Stimulated activated CD8-positive, alpha-beta memory T cell treated with anti-CD3 and anti-CD28 coated beads, Interleukin-4, amount 100 ng/mL, for 4 hours (primary cell): ENCODE results near the gene ZP1.

Experiments used
- DNase-seq, 2 donors: peaks; one replicate each; pipeline ENCODE4 v3.0.0-alpha.2; 2020; ENCODE audit warnings: low read depth in 2 of 2, low spot score in 1 of 2

ZP1 gene

GRCh38 chr11:60874421-60875365, 7.4 kb downstream of the ZP1 start:
- no peak for DNase-seq

DNA sequence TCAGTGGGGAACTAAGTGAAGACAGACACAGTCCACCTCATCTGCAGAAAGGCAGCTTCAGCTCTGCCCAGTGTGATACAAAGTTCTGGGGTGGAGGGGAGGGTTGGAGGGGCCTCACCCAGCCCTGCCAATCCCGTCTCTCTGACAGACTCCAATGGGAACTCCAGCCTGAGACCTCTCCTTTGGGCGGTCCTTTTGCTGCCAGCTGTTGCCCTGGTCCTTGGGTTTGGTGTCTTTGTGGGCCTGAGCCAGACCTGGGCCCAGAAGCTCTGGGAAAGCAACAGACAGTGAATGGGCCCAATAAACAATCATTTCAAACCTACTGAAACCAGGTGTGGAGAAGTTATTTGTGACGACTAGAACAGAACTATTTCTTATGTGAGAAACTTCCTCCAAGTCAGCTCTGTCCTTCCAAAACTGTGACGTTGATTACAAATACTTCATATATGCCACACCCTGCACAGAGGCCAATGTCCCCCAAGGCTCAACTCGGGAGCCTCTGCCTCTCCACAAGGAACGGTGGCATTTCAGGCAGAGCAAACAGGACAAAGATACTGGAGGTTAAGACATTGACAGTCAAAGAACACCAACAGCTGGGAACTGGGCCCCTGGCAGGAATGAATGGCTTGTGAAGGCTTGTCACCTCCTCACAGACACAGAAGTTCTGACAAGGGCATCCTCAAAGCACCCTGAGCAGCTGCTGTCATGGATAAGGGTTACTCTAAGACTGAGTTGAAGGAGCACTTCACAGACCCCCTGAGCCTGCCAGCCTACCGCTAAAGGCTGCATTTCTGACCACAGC, 8.2 kb downstream of the ZP1 start:
- no peak for DNase-seq

DNA sequence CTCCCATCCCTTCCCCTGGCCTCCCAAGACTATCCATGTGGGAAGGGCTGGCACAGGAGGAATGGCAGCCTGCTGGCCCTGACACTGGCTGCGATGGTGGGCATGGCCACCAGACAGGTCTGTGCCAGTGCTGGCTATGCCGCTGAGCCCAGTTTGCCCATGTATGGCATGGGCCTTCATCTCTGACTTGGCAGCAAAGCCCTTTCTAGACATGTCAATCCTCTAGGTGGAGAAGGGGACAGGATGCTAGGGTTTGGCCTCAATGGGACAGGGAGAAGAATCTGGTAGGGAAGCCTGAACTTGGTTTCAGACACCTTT, 8.8 kb downstream of the ZP1 start:
- DNase-seq: no peak

- no peak for DNase-seq
Observed at GRCh38 chr11:60878245-60879101, 11.1 kb downstream of the ZP1 start.

- no peak for DNase-seq
Observed at GRCh38 chr11:60879104-60879503, 11.8 kb downstream of the ZP1 start.

DNA sequence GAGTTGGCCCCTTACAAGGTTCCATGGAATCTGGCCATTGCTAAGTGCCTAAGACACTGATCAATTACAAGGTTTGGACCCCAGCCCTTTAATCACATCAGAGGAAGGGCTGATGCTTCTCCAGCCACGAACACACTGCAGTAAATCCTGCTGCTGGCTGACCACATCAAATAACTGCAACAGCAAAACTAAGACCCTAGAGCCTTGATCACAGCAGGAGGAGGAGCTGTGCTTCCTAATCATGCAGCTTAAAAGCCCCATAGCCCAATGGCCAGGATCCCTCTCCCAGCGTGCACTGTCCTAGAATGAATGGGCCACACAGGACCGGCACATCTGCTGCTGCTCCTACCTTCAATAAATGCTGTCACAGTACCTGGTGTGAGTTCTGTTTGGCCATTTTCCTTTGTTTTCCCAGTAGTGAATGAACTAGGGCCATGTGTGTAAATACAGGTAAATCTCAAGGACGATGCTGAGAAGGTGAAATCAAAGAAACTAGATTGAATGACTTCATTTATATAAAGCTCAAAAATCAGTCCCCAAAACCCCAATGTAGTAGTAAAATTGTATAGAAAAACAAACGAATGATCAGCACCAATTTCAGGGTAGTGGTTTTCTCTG, 12.7 kb downstream of the ZP1 start:
- DNase-seq: no peak

DNA sequence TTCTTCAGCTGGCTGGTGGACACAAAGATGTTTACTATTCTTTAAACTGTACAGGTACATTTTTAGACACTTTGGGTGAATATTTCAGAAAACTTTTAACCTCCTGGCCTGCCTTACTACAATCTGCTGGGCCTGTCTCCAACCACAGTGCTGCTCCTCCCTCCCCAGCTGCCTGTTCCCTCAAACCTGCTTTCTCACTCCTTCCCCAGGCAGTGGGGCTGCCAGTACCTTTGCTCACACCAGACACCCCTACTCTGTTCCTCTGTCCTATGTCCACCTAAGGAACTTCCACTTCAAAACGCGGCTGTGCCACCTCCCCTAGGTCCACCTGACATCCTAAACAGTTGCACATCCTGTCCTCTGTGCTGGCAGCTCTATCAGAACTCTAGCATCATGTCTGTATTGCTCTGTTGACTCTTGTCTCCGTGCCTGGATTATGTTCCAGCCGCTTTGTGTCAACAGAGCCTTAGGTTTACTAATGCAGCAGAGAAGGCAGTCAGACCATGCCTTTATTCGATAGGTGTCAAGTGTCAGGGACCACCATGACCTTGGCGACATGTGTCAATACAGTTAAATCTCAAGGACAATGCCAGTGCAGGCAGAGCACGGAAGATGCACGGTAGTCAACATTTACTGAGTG, 13.4 kb downstream of the ZP1 start:
- DNase-seq: no peak

DNA sequence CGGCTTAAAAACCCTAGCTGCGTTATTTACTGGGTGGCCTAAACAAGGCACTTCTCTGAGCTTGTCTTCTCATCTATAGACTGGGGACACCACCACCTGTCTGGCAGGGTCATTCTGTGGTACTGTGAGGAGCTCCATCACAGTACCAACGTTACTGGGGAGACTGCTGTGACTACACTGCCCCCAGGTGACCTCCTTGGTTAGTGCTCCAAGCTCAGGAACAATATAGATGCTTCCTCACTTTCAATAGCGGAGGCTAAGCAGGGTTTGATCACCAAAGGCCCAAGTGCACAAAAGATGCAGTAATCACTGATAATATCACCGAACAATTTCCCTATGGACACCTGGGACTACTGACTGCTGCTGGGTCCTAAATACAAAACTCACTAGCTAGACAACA, 20.2 kb downstream of the ZP1 start:
- peak in 1 of 2 donors; percentile 24 for DNase-seq

GRCh38 chr11:60889869-60890311, 22.5 kb downstream of the ZP1 start:
- no peak for DNase-seq

DNA sequence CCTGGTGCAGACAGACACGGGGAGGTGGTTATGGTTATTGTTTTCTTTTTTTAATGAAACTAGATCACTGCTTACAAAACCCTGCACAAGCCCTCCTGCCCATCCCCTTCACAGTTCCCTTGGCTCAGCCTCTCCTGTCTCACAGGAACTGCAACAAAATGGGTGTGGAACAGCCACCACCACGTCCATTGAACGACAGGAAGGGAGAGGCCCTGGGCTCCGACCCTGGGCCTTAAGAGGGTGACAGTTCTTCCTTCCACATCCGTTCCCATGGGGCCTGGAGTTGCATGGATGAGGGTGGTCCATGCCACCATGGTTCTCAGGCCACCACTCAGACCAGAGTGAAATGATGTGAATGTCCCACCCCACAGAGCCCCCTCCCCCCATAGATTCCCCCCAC, 23.4 kb downstream of the ZP1 start:
- DNase-seq: no peak

- no peak for DNase-seq
Observed at GRCh38 chr11:60891103-60891741, 23.9 kb downstream of the ZP1 start.

DNA sequence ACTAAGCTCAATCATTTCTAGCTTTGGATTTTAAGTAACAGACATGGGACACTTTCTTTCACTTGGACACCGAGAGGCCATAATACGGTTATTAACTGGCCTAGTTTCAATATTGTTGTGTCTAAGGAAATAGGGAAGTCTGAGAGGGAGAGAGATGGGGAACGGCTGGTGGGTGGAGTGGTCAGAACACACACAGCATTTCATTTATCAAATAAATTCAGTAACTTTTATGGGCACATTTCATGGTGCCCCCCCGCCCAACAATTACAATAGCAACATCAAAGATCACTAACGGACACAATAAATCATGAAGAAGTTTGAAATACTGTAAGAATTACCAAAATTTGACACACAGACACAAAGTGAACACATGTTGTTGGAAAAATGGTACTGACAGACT, 28.3 kb downstream of the ZP1 start:
- no peak for DNase-seq

- no peak for DNase-seq
Observed at GRCh38 chr11:60897496-60897895, 30.2 kb downstream of the ZP1 start.

GRCh38 chr11:60899046-60899936, 31.9 kb downstream of the ZP1 start:
- no peak for DNase-seq

DNA sequence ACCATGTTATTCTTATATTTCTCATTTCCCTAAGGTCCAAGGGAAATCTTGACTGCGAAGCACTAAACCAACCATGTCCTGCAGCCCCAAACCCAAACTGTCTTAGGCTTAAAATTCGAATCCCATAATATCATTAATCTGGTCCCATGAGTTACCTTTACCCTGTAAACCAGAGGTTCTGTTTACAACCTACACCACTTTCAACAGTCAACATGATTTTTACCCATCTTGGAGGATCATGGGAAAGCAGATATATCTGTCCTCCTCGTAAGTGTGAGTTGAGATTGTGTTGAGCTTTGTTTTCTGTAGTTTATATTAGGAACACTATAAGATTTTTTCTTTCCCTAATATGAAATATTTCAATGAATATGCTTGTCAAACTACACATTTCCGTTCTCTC, 32.6 kb downstream of the ZP1 start:
- no peak for DNase-seq

GRCh38 chr11:60900673-60901404, 33.5 kb downstream of the ZP1 start:
- no peak for DNase-seq

GRCh38 chr11:60902625-60903024, 35.3 kb downstream of the ZP1 start:
- no peak for DNase-seq

DNA sequence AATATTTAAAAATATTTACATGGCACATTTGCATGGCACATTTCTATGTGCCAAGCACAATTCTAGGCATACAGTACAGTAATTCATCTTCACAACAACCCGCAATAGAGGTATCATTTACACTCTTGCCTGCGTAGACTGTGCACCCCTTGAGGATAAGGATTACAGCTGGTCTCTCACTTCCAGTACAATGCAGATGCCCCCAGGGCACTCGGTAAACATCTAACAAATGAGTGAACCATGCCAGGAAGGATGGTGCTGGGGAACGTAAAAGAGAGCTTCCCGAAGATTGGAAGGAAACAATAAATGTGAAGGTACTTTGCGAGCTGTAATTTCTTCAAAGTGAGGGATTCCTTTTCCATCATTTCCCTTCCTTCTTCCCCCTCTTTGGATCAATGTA, 37.7 kb downstream of the ZP1 start:
- DNase-seq: no peak
